Activated B cell treated with CpG ODN at 0.5 μM for 24 hours (primary cell): ENCODE data around the gene ATAD3A. TPM values are rescaled to one million over a fixed set of nuclear protein-coding genes. Genes with fewer than 3 reads are reported as not detected.

Experiments used
- ATAC-seq: fragments of 200-7000 bp; cut with Tn5 transposase; one replicate; pipeline ENCODE4 v1.10.0; 2021; ENCODE audit warnings: low read depth, mild to moderate bottlenecking, moderate library complexity
- CTCF ChIA-PET: fragments of 350-600 bp; sonication (Branson Sonifier 250); formaldehyde crosslinking; loops from one replicate; lab custom pipeline; 2021; ENCODE audit warnings: antibody characterized with exemption; lab: Charles Lee
- POLR2A ChIA-PET: fragments of 350-600 bp; sonication (Branson Sonifier 250); formaldehyde crosslinking; loops from one replicate; lab custom pipeline; 2021; ENCODE audit warnings: antibody characterized with exemption; lab: Charles Lee
- DNase-seq: peaks from one replicate; pipeline ENCODE4 v3.0.0; 2022
- H3K27ac Mint-ChIP-seq: one replicate; pipeline ENCODE4 v1.8.0; 2020; ENCODE audit warnings: mixed read lengths
- H3K27me3 Mint-ChIP-seq: one replicate; pipeline ENCODE4 v1.8.0; 2021; ENCODE audit warnings: mixed read lengths
- H3K36me3 Mint-ChIP-seq: one replicate; pipeline ENCODE4 v1.8.0; 2021; ENCODE audit warnings: low read depth, mixed read lengths
- H3K4me1 Mint-ChIP-seq: one replicate; pipeline ENCODE4 v1.8.0; 2021; ENCODE audit warnings: mixed read lengths
- H3K4me3 Mint-ChIP-seq: one replicate; pipeline ENCODE4 v1.8.0; 2020; ENCODE audit warnings: mild to moderate bottlenecking, mixed read lengths
- H3K9me3 Mint-ChIP-seq: one replicate; pipeline ENCODE4 v1.8.0; 2020; ENCODE audit warnings: mixed read lengths
- intact Hi-C: fragments of 100-400 bp; cut with micrococcal nuclease; formaldehyde crosslinking; loops from one replicate; pipeline ENCODE4 v1.15.1; 2024
- total RNA-seq: library from RNA; stranded (reverse); gene quantifications from 2 replicates; pipeline ENCODE4 v1.2.3, GENCODE V29; 2022
- TF ChIP-seq, protein P1 (sequence below): fragments of 200-600 bp; IDR thresholded peaks from one replicate; pipeline ENCODE4 v1.8.0; 2022; ENCODE audit warnings: antibody characterized with exemption, mild to moderate bottlenecking

The ATAD3A gene
- total RNA-seq, 1 donor from 2014 or later: 32.4 TPM

GRCh38 chr1:1537626-1538250 is 25.8 kb downstream of the ATAD3A start:
- Mint-ChIP-seq H3K4me1 (peaks cover 4% of the 10 kb centered on the region), H3K4me3 (no peak overlapping the region), H3K27me3 (peaks cover 2% of the 10 kb centered on the region), H3K36me3 (peaks cover 10% of the 10 kb centered on the region), H3K9me3 (no peaks in the 10 kb centered on the region), H3K27ac (no peak overlapping the region)
- ATAC-seq (no peak), DNase-seq (no peak)
- TF ChIP-seq, protein P1, sequence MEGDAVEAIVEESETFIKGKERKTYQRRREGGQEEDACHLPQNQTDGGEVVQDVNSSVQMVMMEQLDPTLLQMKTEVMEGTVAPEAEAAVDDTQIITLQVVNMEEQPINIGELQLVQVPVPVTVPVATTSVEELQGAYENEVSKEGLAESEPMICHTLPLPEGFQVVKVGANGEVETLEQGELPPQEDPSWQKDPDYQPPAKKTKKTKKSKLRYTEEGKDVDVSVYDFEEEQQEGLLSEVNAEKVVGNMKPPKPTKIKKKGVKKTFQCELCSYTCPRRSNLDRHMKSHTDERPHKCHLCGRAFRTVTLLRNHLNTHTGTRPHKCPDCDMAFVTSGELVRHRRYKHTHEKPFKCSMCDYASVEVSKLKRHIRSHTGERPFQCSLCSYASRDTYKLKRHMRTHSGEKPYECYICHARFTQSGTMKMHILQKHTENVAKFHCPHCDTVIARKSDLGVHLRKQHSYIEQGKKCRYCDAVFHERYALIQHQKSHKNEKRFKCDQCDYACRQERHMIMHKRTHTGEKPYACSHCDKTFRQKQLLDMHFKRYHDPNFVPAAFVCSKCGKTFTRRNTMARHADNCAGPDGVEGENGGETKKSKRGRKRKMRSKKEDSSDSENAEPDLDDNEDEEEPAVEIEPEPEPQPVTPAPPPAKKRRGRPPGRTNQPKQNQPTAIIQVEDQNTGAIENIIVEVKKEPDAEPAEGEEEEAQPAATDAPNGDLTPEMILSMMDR: no peak
- CTCF ChIA-PET: no interaction called here
- POLR2A ChIA-PET: no interaction called here
- intact Hi-C loops: no loop called here

DNA sequence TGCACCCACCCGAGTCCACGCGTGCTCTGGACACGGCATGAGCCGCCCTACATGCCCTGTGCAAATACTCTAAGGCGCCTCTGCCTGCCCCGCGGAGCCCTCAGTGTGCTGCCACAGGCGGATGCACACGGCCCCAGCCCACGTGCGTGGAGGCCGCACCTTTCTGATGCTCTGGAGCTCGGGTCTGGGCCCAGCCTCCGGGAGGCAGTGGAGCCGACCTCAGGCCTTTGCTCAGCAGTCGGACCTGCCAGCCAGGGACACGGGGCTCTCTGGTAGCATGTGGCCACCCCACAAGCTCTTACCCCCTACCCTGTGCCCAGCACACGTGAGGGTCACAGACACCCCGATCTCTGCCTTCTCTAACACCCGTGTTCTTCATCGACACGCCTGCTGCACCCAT is 26.4 kb downstream of the ATAD3A start:
- peaks cover 4% of the 10 kb centered on the region for H3K4me1 Mint-ChIP-seq
- TF ChIP-seq, protein P1: no peak
- DNase-seq: no peak
- H3K36me3 Mint-ChIP-seq: peaks cover 13% of the 10 kb centered on the region
- no peak for ATAC-seq
- intact Hi-C loops: no loop called here
- peaks cover 2% of the 10 kb centered on the region for H3K27me3 Mint-ChIP-seq
- H3K4me3 Mint-ChIP-seq: no peak overlapping the region
- POLR2A ChIA-PET: no interaction called here
- no peak overlapping the region for H3K27ac Mint-ChIP-seq
- H3K9me3 Mint-ChIP-seq: no peaks in the 10 kb centered on the region
- CTCF ChIA-PET: no interaction called here

DNA sequence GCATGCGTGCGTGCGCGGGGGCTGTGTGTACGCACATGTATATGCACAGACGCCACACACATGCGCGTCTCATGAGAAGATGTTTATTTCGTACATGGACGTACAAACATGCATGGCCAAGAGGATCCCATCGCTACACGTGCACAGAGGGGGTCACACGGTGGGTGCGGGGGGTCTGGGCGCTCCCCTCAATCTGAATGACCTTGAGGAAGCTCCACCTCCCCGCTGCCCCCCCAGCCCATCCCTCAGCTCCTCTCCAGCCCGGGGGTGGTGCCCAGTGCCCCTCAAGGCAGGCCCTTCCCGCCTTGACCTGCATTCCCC is 27.0 kb downstream of the ATAD3A start:
- ATAC-seq (no peak), DNase-seq (no peak)
- no peaks in the 10 kb centered on the region for H3K9me3 Mint-ChIP-seq
- intact Hi-C loops: no loop called here
- H3K27ac Mint-ChIP-seq: no peak overlapping the region
- CTCF ChIA-PET: no interaction called here
- H3K27me3 Mint-ChIP-seq: peaks cover 2% of the 10 kb centered on the region
- H3K36me3 Mint-ChIP-seq: peaks cover 15% of the 10 kb centered on the region
- peaks cover 4% of the 10 kb centered on the region for H3K4me1 Mint-ChIP-seq
- TF ChIP-seq, protein P1: no peak
- H3K4me3 Mint-ChIP-seq: peak overlapping the region; percentile 72
- POLR2A ChIA-PET: interaction anchor here (0.6 kb wide), 1 partner anchor 58 kb away, joined by 4 read pairs; no protein-coding TSS in a partner anchor

DNA sequence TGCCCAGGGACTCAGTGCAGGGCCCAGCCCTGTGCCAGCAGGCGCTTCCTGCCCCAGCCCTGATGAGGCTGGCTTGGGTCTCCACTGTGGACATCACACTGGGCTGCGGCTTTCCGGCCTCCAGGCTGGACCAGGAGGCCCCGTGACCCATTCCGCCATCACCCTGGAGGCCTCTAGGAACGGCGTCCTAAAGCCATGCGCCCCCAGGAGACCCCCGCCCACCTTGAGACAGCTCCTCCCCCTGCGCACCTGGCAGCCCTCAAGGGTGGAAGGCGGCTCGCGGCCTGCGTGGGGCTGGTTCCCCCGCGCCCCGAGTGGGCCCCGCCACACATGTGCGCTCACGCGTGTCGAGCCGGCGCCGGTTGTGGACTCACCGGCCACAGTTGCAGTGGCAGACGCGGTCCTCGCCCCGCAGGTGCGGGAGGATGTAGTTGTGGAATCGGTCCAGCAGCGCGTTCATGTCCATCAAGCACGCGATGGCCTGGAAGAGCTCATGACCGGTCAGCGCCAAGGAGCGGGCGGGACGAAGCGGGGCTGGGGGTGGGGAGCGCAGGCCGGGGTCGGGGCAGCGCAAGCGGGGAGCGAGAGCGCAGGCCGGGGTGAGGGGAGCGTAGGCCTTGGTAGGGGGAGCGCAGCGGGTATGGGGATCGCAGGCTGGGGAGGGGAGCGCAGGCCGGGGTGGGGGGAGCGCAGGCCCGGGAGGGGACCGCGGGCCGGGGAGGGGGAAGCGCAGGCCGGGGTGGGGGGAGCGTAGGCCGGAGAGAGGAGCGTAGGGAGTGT is 27.5 kb downstream of the ATAD3A start:
- Mint-ChIP-seq H3K4me1 (peaks cover 4% of the 10 kb centered on the region), H3K9me3 (no peaks in the 10 kb centered on the region), H3K27ac (no peak overlapping the region), H3K4me3 (peak overlapping the region; percentile 72), H3K27me3 (peaks cover 2% of the 10 kb centered on the region), H3K36me3 (peaks cover 15% of the 10 kb centered on the region)
- ChIA-PET POLR2A (interaction anchor here (0.6 kb wide), 1 partner anchor 58 kb away, joined by 4 read pairs; no protein-coding TSS in a partner anchor), CTCF (no interaction called here)
- TF ChIP-seq, protein P1: no peak
- ATAC-seq (no peak), DNase-seq (no peak)
- intact Hi-C loops: no loop called here

- ATAC-seq: peak; percentile 81
- ChIA-PET POLR2A (no interaction called here), CTCF (no interaction called here)
- peaks cover 2% of the 10 kb centered on the region for H3K27me3 Mint-ChIP-seq
- no peak for DNase-seq
- H3K4me3 Mint-ChIP-seq: peak within 1 kb of the TSS; percentile 72
- no peaks in the 10 kb centered on the region for H3K9me3 Mint-ChIP-seq
- TF ChIP-seq, protein P1: no peak
- peaks cover 4% of the 10 kb centered on the region for H3K4me1 Mint-ChIP-seq
- no peak within 1 kb of the TSS for H3K27ac Mint-ChIP-seq
- peaks cover 15% of the 10 kb centered on the region for H3K36me3 Mint-ChIP-seq
- intact Hi-C loops: no loop called here
These were observed 28.3 kb downstream of the ATAD3A start, which contains the start of gene TMEM240 for GRCh38 chr1:1540090-1540817. TSS of gene TMEM240 (minus strand) at chr1:1540624. CDS start at chr1:1540346, 278 bp downstream.
